OCI-LY7 (cell line): ENCODE measurements around the gene CCDC194.

ENCODE experiments used
- CTCF ChIP-seq: fragments of 200-600 bp; sonication (generic); conservative IDR thresholded peaks from 2 replicates; pipeline ENCODE4 v1.5.1; 2014; ENCODE audit warnings: mild to moderate bottlenecking, antibody characterized with exemption, low read length, moderate library complexity, mixed read lengths
- EZH2phosphoT487 ChIP-seq: fragments of 200-600 bp; sonication (generic); IDR thresholded peaks from 2 replicates; pipeline ENCODE4 v1.6.1; 2018; ENCODE audit warnings: low read depth, borderline replicate concordance, mild to moderate bottlenecking, mixed run types, antibody characterized with exemption, low read length, moderate library complexity, mixed read lengths

DNA sequence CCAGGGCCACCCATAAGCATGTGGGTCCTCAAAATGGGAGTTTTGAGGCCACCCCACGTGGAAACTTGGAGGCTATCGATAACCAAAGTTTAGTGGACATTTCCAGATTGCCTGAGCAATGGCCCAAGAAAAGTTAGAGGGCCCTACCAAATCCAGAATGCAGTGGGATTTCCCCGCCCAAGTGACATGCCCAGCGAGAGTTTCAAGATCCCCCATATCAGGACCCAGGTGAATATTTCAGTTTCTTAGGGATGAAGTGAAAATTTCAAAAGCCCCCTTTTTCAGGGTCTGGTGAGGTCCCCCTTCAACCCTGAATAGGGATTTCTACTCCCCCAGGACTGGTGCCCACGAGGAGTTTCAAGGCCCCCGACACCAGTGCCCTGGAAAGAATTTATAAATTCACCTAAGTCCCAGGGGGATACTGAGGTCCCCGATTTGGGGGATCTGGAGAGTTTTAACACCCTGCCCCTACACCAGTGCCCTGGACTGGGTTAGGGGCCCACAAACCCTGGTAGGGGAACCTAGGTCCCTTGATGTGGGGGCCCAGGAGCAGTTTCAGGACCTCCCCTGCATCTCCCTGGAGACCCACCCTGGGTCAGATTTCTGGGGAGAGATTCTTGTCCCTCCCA is 10.7 kb upstream of the CCDC194 start:
- TF ChIP-seq CTCF (no peak), EZH2phosphoT487 (no peak)
